ENCODE data around the gene CDPF1.

GRCh38 chr22:46239261-46240048 lies 10.6 kb downstream of the CDPF1 start:
- TF ChIP-seq CTCF (IDR thresholded peaks at IDR 0.05) (no peak), POLR2A (IDR thresholded peaks at IDR 0.05) (no peak)
